SK-N-SH treated with all-trans-retinoic acid at 6 μM for 48 hours (cell line): Measurements from ENCODE around the gene CCDC57.

Source experiments
- ATAC-seq: fragments of 200-7000 bp; cut with Tn5 transposase; 3 replicates; pipeline ENCODE4 v1.9.1; 2020; ENCODE audit warnings: mild to moderate bottlenecking, moderate library complexity
- ARNTL ChIP-seq: fragments of 450-650 bp; formaldehyde crosslinking; IDR thresholded peaks from 2 replicates; pipeline ENCODE4 v1.5.0; 2020; ENCODE audit warnings: low read depth, mild to moderate bottlenecking, moderate library complexity, borderline replicate concordance
- BACH2 ChIP-seq: fragments of 250-450 bp; sonication (Bioruptor Pico); IDR thresholded peaks from 2 replicates; pipeline ENCODE4 v1.9.0; 2021; ENCODE audit warnings: mild to moderate bottlenecking, borderline replicate concordance
- GLIS3 ChIP-seq: fragments of 250-450 bp; sonication (Bioruptor Pico); IDR thresholded peaks from 2 replicates; pipeline ENCODE4 v1.5.0; 2020; ENCODE audit warnings: mild to moderate bottlenecking, moderate library complexity
- ISL1 ChIP-seq: fragments of 250-450 bp; sonication (Bioruptor Pico); IDR thresholded peaks from 2 replicates; pipeline ENCODE4 v2.1.2; 2022; ENCODE audit warnings: mild to moderate bottlenecking, moderate library complexity
- OSR1 ChIP-seq: fragments of 250-450 bp; sonication (Bioruptor Pico); IDR thresholded peaks from 2 replicates; pipeline ENCODE4 v1.8.0; 2022; ENCODE audit warnings: moderate library complexity, mild to moderate bottlenecking, inconsistent platforms
- PPARA ChIP-seq: fragments of 250-450 bp; sonication (Bioruptor Pico); IDR thresholded peaks from 2 replicates; pipeline ENCODE4 v1.5.0; 2020; ENCODE audit warnings: mild to moderate bottlenecking, borderline replicate concordance
- RARB ChIP-seq: fragments of 250-450 bp; sonication (Bioruptor Pico); IDR thresholded peaks from 2 replicates; pipeline ENCODE4 v1.8.0; 2021; ENCODE audit warnings: mild to moderate bottlenecking, moderate library complexity
- SNAI2 ChIP-seq: fragments of 250-450 bp; sonication (Bioruptor Pico); IDR thresholded peaks from 2 replicates; pipeline ENCODE4 v1.5.0; 2020; ENCODE audit warnings: mild to moderate bottlenecking, moderate library complexity
- TCF4 ChIP-seq: fragments of 250-450 bp; sonication (Bioruptor Pico); IDR thresholded peaks from 2 replicates; pipeline ENCODE4 v1.8.0; 2021; ENCODE audit warnings: mild to moderate bottlenecking, moderate library complexity, borderline replicate concordance
- TOX ChIP-seq: fragments of 250-450 bp; sonication (Bioruptor Pico); IDR thresholded peaks from 2 replicates; pipeline ENCODE4 v1.8.0; 2021; ENCODE audit warnings: mild to moderate bottlenecking, moderate library complexity, borderline replicate concordance
- ZFP3 ChIP-seq: fragments of 250-450 bp; sonication (Bioruptor Pico); IDR thresholded peaks from 2 replicates; pipeline ENCODE4 v1.5.0; 2020; ENCODE audit warnings: mild to moderate bottlenecking, moderate library complexity
- ZFP30 ChIP-seq: fragments of 450-650 bp; formaldehyde crosslinking; IDR thresholded peaks from 2 replicates; pipeline ENCODE4 v1.5.0; 2022; ENCODE audit warnings: mild to moderate bottlenecking, moderate library complexity
- ZNF70 ChIP-seq: fragments of 450-650 bp; formaldehyde crosslinking; IDR thresholded peaks from 2 replicates; pipeline ENCODE4 v1.5.0; 2020; ENCODE audit warnings: mild to moderate bottlenecking, moderate library complexity
- ZNF8 ChIP-seq: fragments of 450-650 bp; formaldehyde crosslinking; IDR thresholded peaks from 2 replicates; pipeline ENCODE4 v1.5.0; 2020; ENCODE audit warnings: mild to moderate bottlenecking, moderate library complexity
- TF ChIP-seq, protein P1 (sequence below): fragments of 250-450 bp; sonication (Bioruptor Pico); IDR thresholded peaks from 2 replicates; pipeline ENCODE4 v1.5.1; 2021; ENCODE audit warnings: mild to moderate bottlenecking, moderate library complexity
- TF ChIP-seq, protein P2 (sequence below): fragments of 250-450 bp; sonication (Bioruptor Pico); IDR thresholded peaks from 2 replicates; pipeline ENCODE4 v1.5.1; 2020; ENCODE audit warnings: low read depth, mild to moderate bottlenecking, moderate library complexity
- TF ChIP-seq, protein P3 (sequence below): fragments of 250-450 bp; sonication (Bioruptor Pico); IDR thresholded peaks from 2 replicates; pipeline ENCODE4 v1.5.0; 2020; ENCODE audit warnings: mild to moderate bottlenecking, moderate library complexity
- TF ChIP-seq, protein P4 (sequence below): fragments of 250-450 bp; sonication (Bioruptor Pico); IDR thresholded peaks from 2 replicates; pipeline ENCODE4 v1.8.0; 2021; ENCODE audit warnings: low read depth, mild to moderate bottlenecking, moderate library complexity, borderline replicate concordance

Gene CCDC57

DNA sequence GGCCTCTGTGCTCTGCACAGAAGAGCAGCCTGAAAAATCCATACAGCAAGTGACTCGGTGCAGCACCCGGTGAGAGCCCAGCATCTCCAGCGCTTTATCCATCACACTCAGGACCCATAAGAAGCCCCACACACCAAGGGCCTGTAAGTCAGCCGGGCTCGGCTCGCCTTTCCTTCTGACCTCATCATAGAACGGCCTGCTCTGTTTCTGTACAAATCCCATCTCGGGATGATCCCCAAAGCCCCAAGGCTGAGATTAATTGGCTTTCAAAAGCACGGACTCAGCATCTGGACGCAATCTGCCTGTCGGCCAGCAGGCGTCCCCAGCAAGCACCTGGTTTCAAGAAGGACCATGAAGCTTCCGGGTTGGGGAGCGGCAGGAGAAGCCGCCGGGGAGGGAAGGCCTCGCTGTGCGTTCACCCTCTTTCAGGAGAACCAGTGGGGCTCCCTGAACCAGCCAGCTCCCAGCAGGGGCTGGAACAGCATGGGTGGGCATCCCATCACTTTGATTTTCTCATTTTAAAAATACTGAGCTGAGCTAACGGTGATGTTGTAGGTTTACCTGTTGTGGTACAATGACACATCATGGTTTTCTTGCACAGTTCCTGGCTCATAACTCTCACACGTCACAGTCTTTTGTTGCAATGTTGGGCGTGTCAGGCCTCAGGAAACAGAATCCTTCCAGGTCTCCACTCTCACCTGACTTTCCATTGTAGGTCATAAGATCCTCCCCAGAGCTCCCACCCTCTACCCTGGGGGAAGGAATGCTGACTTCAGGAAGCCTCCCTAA is 6.7 kb downstream of the CCDC57 start:
- peak; percentile 91 for ATAC-seq
- peak; percentile 25; the same call in 1 of the 2 replicates for TF ChIP-seq PPARA (CRISPR knock-in tag)
- TF ChIP-seq TCF4 = peak; percentile 90
- 0 out of 2 replicates have a peak, but pooled peaks have one; percentile 44 for TF ChIP-seq SNAI2
- TF ChIP-seq BACH2 (CRISPR knock-in tag) = no peak
- peak; percentile 39; the same call in 1 of the 2 replicates for TF ChIP-seq ZFP3 (CRISPR knock-in tag)

DNA sequence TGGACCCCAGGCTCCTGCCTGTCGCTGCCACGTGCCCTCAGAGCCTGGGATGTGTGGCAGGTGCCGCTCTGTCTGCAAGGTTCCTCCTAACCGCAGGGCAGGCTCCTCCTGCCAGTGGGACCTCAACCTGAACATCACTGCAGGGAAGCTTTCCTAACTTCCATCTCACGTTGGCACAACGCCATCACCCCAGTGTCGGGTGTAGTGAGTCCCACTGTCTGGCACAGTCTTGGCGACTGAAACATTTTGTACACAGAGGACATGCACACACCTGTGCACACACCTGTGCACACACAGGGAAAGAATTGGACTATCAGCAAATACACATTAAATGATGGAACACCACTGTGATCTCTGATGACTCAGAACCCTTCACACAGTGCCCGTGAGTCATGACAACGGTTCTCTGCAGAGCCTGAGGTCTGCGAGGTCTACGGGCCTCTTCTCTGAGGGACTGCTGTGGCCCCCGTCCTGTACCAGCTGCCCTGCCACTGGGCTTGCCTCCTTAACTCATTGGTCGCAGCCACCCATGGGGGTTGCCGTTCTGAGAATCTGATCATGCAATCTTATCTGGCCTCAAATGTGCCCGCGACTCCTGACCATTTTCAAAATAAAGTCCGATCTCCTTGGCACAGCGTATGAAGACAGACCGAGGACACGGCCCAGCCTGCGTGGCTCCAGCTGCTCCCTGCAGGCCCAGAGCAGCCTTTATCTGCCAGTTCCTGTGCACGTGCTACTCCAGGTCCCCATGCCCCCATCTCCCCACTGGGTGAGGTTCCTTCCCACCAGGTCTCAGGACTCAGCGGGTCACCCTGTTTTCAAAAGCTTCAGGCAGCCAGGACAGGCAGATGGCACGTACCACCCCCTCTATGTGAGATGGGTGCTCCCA is 7.6 kb downstream of the CCDC57 start:
- TF ChIP-seq OSR1 (no peak), ZNF8 (CRISPR knock-in tag) (no peak), SNAI2 (no peak), TCF4 (no peak), ZNF70 (CRISPR knock-in tag) (no peak), ZFP3 (CRISPR knock-in tag) (no peak)
- TF ChIP-seq, protein P1, sequence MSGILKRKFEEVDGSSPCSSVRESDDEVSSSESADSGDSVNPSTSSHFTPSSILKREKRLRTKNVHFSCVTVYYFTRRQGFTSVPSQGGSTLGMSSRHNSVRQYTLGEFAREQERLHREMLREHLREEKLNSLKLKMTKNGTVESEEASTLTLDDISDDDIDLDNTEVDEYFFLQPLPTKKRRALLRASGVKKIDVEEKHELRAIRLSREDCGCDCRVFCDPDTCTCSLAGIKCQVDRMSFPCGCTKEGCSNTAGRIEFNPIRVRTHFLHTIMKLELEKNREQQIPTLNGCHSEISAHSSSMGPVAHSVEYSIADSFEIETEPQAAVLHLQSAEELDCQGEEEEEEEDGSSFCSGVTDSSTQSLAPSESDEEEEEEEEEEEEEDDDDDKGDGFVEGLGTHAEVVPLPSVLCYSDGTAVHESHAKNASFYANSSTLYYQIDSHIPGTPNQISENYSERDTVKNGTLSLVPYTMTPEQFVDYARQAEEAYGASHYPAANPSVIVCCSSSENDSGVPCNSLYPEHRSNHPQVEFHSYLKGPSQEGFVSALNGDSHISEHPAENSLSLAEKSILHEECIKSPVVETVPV (CRISPR knock-in tag) = no peak
- TF ChIP-seq, protein P2, sequence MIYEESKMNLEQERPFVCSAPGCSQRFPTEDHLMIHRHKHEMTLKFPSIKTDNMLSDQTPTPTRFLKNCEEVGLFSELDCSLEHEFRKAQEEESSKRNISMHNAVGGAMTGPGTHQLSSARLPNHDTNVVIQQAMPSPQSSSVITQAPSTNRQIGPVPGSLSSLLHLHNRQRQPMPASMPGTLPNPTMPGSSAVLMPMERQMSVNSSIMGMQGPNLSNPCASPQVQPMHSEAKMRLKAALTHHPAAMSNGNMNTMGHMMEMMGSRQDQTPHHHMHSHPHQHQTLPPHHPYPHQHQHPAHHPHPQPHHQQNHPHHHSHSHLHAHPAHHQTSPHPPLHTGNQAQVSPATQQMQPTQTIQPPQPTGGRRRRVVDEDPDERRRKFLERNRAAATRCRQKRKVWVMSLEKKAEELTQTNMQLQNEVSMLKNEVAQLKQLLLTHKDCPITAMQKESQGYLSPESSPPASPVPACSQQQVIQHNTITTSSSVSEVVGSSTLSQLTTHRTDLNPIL = no peak
- TF ChIP-seq, all 23 proteins: peak for 0
- ATAC-seq = peak; percentile 89

DNA sequence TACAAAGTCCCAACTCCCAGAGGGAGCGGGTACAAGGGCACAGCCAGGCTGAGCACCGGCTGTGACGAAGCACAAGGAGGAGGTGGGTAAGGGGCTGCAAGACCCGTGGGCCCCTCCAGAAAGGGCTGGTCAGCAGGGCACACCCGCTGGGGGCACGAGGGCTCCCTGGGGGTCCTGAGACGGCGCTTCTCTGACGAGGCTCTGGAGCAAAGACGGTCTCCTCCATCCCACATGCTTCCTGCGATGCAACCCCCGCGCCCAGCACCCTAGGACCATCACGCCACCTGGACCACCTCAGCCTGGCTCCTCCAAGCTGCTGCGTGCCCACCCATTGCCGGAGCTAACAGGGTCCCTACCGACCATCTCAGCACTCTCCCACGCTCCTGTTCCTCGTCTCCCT is 8.7 kb downstream of the CCDC57 start:
- TF ChIP-seq SNAI2 (no peak), PPARA (CRISPR knock-in tag) (no peak), RARB (no peak), TOX (CRISPR knock-in tag) (no peak), ZNF70 (CRISPR knock-in tag) (peak; percentile 52; the same call in 1 of the 2 replicates)
- TF ChIP-seq, protein P1 (CRISPR knock-in tag) = no peak
- no peak for ATAC-seq

DNA sequence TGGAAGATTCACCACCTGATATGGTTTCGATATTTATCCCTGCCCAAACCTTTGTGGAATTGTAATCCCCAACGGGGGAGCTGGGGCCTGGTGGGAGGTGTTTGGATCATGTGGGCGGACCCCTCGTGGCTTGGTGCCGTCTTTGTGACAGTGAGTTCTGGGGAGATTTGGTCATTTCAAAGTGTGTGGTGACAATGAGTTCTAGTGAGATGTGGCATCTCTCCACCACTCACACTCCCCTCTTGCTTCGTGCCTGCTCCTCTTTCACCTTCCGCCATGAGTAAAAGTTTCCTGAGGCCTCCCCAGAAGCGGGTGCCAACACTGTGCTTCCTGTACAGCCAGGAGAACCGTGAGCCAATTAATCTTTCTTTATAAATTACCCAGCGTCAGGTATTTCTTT is 9.7 kb downstream of the CCDC57 start:
- no peak for ATAC-seq
- TF ChIP-seq GLIS3 (CRISPR knock-in tag) (no peak), ISL1 (no peak), ZFP30 (CRISPR knock-in tag) (no peak), OSR1 (no peak), SNAI2 (no peak), ARNTL (CRISPR knock-in tag) (no peak), TOX (CRISPR knock-in tag) (no peak)
- TF ChIP-seq, protein P3, sequence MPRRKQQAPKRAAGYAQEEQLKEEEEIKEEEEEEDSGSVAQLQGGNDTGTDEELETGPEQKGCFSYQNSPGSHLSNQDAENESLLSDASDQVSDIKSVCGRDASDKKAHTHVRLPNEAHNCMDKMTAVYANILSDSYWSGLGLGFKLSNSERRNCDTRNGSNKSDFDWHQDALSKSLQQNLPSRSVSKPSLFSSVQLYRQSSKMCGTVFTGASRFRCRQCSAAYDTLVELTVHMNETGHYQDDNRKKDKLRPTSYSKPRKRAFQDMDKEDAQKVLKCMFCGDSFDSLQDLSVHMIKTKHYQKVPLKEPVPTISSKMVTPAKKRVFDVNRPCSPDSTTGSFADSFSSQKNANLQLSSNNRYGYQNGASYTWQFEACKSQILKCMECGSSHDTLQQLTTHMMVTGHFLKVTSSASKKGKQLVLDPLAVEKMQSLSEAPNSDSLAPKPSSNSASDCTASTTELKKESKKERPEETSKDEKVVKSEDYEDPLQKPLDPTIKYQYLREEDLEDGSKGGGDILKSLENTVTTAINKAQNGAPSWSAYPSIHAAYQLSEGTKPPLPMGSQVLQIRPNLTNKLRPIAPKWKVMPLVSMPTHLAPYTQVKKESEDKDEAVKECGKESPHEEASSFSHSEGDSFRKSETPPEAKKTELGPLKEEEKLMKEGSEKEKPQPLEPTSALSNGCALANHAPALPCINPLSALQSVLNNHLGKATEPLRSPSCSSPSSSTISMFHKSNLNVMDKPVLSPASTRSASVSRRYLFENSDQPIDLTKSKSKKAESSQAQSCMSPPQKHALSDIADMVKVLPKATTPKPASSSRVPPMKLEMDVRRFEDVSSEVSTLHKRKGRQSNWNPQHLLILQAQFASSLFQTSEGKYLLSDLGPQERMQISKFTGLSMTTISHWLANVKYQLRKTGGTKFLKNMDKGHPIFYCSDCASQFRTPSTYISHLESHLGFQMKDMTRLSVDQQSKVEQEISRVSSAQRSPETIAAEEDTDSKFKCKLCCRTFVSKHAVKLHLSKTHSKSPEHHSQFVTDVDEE = no peak
- TF ChIP-seq, protein P4, sequence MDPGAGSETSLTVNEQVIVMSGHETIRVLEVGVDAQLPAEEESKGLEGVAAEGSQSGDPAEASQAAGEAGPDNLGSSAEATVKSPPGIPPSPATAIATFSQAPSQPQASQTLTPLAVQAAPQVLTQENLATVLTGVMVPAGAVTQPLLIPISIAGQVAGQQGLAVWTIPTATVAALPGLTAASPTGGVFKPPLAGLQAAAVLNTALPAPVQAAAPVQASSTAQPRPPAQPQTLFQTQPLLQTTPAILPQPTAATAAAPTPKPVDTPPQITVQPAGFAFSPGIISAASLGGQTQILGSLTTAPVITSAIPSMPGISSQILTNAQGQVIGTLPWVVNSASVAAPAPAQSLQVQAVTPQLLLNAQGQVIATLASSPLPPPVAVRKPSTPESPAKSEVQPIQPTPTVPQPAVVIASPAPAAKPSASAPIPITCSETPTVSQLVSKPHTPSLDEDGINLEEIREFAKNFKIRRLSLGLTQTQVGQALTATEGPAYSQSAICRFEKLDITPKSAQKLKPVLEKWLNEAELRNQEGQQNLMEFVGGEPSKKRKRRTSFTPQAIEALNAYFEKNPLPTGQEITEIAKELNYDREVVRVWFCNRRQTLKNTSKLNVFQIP (CRISPR knock-in tag) = no peak
